HG02571 (cell line): ENCODE data around the gene DDHD1.
A peak's percentile ranks its signal among the peaks of the same experiment; 100 is the strongest.
"Not testable (repeated sequence)": the region's sequence is repeated elsewhere in the genome, so short reads cannot be mapped to it uniquely, and the experiment has no call there.

Source experiments
- ATAC-seq: cut with Tn5 transposase; IDR thresholded peaks from one replicate; pipeline ENCODE4 v1.9.1; 2021; ENCODE audit warnings: mild to moderate bottlenecking, moderate library complexity; ENCODE audit not compliant: unreplicated experiment

Gene DDHD1

DNA sequence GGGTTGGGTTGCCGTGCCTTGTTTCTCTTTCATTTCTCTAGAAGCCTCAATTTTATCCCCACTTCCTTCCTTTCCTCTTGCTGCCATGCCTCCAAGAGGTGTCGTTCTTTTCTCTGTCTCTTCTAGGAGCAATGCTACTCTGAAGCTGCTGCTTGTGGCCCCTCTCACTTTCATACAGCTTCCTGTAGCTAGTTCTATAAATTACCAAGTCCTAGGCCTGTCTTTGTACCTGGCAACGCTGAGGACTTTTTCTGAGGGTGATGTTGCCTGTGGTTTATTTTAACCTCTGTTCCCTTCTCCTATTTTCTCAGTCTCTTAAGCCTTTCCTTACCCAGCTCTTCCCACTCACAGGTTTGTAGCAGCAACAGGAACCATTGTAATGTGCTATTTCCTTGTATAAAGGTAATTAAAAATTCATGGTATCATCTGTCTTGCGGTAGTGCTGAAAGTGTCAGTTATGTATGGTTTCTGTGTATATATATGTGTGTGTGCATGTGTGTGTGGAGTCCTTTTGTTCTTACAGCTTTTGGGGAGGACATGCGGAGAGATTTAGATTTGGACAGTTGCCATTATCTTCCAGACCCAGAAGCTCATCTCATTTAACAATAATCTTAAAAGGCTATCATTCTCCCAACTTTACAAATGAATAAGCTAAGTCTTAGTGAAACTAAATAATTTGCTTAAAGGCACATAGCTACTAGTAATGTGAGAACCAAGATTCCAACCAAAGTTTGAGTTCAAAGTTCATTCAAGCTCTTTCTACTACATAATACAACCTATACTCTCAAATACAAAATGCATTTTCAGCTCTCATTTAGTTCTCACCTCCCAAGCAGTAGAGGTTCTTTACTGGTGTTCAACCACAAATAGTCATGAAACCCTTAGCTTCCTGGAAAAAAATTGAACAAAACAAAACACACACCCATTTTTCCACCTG is 43.8 kb downstream of the DDHD1 start:
- peak; percentile 80 for ATAC-seq

DNA sequence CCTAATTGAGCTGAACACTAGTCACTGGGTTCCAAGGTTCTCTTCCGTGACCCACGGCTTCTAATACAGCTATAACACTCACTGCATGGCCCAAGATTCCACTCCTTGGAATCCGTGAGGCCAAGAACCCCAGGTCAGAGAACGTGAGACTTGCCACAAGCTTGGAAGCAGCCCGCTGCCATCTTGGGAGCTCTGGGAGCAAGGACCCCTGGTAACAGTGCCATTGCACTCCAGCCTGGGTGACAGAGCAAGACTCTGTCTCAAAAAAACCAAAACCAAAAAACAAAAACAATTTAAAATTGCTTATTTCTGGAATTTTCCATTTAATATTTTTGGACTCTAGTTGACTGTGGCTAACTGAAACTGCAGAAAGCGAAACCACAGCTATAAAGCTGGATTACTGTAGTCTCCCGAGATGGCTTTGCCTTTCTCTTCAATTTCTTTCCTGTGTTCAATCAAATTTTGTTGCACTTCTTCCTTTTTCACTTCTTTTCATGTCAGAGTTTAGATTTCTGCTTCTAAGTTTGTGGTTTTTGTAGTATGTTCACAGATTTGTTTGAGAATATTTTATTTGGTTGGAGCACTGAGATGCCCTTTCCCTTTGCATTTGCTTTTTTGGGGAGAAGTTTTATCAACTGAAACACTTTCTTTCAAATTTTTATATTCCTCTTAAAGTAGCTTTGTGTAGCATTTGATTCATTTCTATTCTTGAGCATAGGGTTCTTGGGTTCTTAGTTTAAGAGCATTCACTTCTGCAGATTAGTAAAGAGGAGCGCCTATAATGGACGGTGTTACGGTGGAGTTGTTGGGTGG is 44.6 kb downstream of the DDHD1 start:
- ATAC-seq = no peak

- no peak for ATAC-seq
Measured at GRCh38 chr14:53106768-53107167, 46.4 kb downstream of the DDHD1 start.

GRCh38 chr14:53103636-53104340 is 49.3 kb downstream of the DDHD1 start:
- ATAC-seq = no peak

- no peak for ATAC-seq
Measured at GRCh38 chr14:53093206-53093605, 59.9 kb downstream of the DDHD1 start.

GRCh38 chr14:53090853-53091252 is 62.3 kb downstream of the DDHD1 start:
- no peak for ATAC-seq

- not testable (repeated sequence) for ATAC-seq
Measured at GRCh38 chr14:53084954-53085353, 68.2 kb downstream of the DDHD1 start.

DNA sequence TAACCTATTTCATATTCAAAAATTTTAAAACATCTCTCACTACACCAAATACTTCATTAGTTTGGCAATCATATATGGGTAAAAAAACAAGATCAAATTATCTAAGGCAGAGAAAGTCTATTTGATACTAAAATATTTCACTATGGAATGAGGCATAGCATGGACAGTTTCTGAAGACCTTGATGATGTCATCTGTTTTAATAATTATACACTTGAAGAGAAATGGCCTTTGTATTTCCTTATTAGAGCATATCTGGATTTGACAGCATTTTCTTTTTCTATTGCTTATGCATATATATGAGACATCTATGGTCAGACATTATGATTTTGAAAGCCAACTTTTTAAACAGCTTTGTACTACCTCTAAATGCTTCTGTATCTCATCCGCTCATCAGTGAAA is 88.6 kb downstream of the DDHD1 start:
- ATAC-seq = no peak

DNA sequence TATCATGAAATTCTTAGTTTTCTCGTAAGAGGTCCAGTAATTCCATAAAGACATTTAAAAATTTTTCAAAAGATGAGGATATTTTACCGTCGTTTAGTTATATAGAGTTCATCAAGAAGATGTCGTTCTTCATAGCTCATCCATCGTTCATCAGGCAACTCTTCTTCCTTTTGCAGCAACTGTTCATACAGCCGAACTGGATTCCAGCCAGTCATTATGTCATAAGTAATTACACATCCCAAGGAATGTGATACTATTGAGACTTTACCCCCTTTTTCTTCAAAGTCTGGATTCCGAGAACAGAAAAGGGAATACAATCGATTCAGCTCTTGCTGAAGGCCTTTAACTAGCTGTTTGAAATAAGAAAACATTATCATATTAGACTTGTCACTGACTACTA is 90.3 kb downstream of the DDHD1 start:
- no peak for ATAC-seq

DNA sequence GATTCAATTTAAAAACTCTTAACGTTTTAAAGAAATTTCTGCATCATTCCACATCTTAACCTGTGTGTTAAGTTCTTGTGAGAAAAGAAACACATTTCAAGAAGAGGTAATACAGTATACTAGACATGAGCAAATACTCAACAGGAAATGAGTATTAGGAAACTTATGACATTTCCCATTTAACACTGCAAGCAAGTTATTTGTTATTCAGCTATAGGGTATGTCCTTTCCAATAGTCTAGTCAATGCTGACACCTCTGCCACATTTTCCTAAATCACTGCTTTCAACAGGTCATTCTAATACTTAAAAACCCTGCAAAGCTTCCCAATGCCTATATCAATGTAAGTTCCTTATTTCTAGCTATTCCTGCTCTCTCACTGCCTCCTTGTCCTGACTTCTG is 93.1 kb downstream of the DDHD1 start:
- ATAC-seq = no peak

DNA sequence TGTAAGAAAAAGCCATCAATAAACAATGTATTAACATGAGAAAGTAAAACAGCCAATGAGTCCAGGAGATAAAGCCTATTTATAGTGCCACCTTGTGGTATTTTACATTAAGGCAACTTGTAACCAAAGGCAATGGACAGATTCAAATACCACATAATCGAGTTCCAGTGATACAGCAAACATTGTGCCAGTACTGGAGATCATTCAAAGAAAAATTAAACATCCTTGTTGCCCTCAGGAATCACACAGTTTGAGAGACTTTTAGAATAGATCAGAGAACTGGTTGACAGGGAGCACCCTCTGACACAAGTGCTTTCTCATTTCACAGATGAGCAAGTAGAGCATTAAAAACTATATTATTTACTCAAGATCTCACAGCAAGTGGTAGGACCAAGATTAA is 98.1 kb downstream of the DDHD1 start:
- ATAC-seq = peak; percentile 65

- no peak for ATAC-seq
Measured at GRCh38 chr14:53054457-53054856, 98.7 kb downstream of the DDHD1 start.

- no peak for ATAC-seq
Measured at GRCh38 chr14:53048631-53049030, 104.5 kb downstream of the DDHD1 start.

- no peak for ATAC-seq
Measured at GRCh38 chr14:53047307-53048069, 105.6 kb downstream of the DDHD1 start.

DNA sequence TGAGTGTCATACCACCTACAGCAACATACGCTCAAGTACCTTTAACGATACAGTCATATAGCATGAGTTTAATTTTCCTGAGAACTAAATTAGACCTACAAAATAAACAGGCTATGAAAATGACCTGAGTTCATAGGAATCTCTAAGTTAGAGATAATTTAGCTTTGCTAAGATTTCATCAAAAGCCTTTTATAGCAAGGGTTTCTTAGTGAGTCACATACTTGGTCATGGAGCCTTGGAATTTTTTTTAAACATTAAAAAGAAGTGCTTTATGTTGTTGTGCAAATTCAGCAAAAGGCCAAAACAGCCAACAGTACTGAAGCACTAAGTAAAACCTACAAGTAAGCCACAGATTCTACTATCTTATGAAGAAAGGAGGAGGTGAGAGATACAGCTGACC is 108.6 kb downstream of the DDHD1 start:
- ATAC-seq = no peak

DNA sequence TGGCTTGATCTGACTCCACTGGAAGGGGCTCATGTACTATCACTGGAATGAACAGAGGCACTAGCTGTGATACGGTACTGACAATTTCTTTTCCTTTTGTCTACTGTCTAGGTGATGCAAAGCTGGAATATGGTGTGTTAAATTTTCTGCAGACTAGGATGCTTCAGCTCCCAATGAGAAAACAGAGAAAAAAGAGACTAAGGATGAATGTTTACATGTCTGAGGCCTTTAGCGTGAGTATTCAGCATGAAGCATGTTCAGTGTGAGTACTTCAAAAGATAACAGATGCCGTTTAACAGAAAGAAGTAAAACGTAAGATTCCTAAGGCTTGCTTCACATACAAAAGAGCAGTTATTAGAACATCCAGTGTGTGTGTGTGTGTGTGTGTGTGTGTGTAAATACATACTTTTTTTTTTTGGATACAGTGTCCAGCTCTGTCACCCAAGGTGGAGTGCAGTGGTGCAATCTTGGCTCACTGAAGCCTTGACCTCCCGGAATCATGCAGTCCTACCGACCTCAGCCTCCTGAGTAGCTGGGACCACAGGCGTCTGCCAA is 110.0 kb downstream of the DDHD1 start:
- no peak for ATAC-seq

DNA sequence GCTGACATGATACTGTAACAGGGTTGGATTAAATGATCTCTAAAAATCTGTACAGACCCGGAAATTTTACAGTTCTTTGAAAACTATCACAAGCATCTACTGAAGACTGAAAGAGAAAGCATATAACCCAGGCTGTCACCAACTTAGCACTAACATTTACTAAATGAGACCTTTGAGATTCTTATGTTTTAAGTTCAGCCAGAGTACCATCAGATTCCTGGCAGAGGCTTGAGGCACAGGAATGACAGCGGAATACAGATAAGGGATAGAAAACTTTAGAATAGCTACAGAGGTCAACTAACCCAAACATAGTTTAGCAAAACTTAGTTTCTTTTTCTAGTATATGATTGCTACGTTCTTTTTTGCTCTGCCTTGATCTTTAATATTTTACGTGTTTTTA is 110.6 kb downstream of the DDHD1 start:
- ATAC-seq = no peak

GRCh38 chr14:53041067-53041466 is 112.1 kb downstream of the DDHD1 start:
- no peak for ATAC-seq

DNA sequence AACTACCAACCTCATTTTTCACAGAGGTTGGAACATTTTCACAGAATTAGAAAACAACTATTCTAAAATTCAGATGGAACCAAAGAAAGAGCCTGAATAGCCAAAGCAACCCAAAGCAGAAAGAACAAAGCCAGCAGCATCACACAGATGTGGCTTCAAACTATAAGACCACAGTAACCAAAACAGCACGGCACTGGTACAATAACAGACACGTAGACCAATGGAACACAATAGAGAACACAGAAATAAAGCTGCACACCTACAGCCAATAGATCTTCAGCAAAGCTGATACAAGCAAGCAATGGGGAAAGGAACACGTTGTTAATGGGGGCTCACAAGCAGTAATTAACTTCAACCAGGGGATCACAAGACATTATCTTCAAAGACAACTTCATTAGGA is 114.5 kb downstream of the DDHD1 start:
- no peak for ATAC-seq

DNA sequence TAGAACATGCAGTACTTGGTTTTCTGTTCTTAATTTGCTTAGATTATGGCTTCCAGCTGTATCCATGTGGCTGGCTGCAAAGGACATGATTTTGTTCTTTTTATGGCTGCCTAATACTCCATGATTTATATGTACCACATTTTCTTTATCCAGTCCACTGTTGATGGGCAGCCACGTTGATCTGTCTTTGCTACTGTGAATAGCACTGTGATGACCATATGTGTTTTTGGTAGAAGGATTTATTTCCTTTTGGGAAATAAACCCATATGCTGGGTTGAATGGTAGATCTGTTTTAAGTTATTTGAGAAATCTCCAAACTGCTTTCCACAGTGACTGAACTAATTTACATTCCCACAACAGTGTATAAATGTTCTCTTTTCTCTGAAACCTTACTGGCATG is 116.1 kb downstream of the DDHD1 start:
- no peak for ATAC-seq
